ENCODE measurements around the gene ACTL10. TPM values are rescaled to one million over a fixed set of nuclear protein-coding genes. Genes with fewer than 3 reads are reported as not detected.

Gene ACTL10
- total and polyA plus RNA-seq, 2 of the 13 experiments (the other 11 are each of a cell fraction or from before 2014, with no cell fraction given): not detected

GRCh38 chr20:33688938-33689424 is 22.2 kb downstream of the ACTL10 start (continued):
- no peak for TF ChIP-seq RORA (CRISPR knock-in tag; IDR thresholded peaks at IDR 0.05)
- TF ChIP-seq ZBTB7A (CRISPR knock-in tag; IDR thresholded peaks at IDR 0.05): no peak; the same call in 1 of the 2 replicates
- TF ChIP-seq ZNF746 (CRISPR knock-in tag; IDR thresholded peaks at IDR 0.05): no peak
- peak; percentile 95 for TF ChIP-seq ISL2 (CRISPR knock-in tag; IDR thresholded peaks at IDR 0.05)
- no peak for TF ChIP-seq FOXP1 (IDR thresholded peaks at IDR 0.05)
- TF ChIP-seq FOXP1 (CRISPR knock-in tag; IDR thresholded peaks at IDR 0.05): peak; percentile 41; the same call in 1 of the 2 replicates
- TF ChIP-seq FOXP4 (CRISPR knock-in tag; IDR thresholded peaks at IDR 0.05): peak; percentile 70; the same call in 1 of the 2 replicates
- TF ChIP-seq TCF12 (IDR thresholded peaks at IDR 0.05): no peak
- TF ChIP-seq TCF12 (CRISPR knock-in tag; IDR thresholded peaks at IDR 0.05): no peak
- no peak for TF ChIP-seq ZNF232 (CRISPR knock-in tag; IDR thresholded peaks at IDR 0.05; ENCODE audit: borderline replicate concordance)
- TF ChIP-seq RARA (CRISPR knock-in tag; IDR thresholded peaks at IDR 0.05): peak; percentile 43; the same call in 1 of the 2 replicates
- no peak for TF ChIP-seq PTBP1 (IDR thresholded peaks at IDR 0.05; ENCODE audit: low read depth, low read length, poor library complexity, severe bottlenecking)
- TF ChIP-seq NRL (CRISPR knock-in tag; IDR thresholded peaks at IDR 0.05; ENCODE audit: borderline replicate concordance): no peak
- TF ChIP-seq FOXK1 (CRISPR knock-in tag; IDR thresholded peaks at IDR 0.05; ENCODE audit: borderline replicate concordance, low read depth): no peak
- no peak for TF ChIP-seq ZNF547 (CRISPR knock-in tag; IDR thresholded peaks at IDR 0.05)
- TF ChIP-seq ZBTB49 (CRISPR knock-in tag; IDR thresholded peaks at IDR 0.05; ENCODE audit: borderline replicate concordance): no peak
- no peak for TF ChIP-seq ZNF460 (CRISPR knock-in tag; IDR thresholded peaks at IDR 0.05; ENCODE audit: borderline replicate concordance)
- peak; percentile 9; the same call in 1 of the 2 replicates for TF ChIP-seq PRDM10 (CRISPR knock-in tag; IDR thresholded peaks at IDR 0.05; ENCODE audit: low read depth)
- TF ChIP-seq POLR2AphosphoS2 (IDR thresholded peaks at IDR 0.05; ENCODE audit: low read depth, low read length): no peak
- TF ChIP-seq RNF2 (conservative IDR thresholded peaks at IDR 0.05; ENCODE audit: low read depth): no peak
- TF ChIP-seq ZSCAN12 (CRISPR knock-in tag; IDR thresholded peaks at IDR 0.05): no peak
- no peak for TF ChIP-seq ZNF546 (CRISPR knock-in tag; conservative IDR thresholded peaks at IDR 0.05)
- TF ChIP-seq MTF2 (CRISPR knock-in tag; IDR thresholded peaks at IDR 0.05; ENCODE audit: borderline replicate concordance): no peak
- TF ChIP-seq MXI1 (IDR thresholded peaks at IDR 0.05; ENCODE audit: borderline replicate concordance, low read depth, low read length): no peak
- no peak for TF ChIP-seq SKI (IDR thresholded peaks at IDR 0.05; ENCODE audit: partially characterized antibody)
- TF ChIP-seq CHD2 (IDR thresholded peaks at IDR 0.05; ENCODE audit: low read depth, low read length): no peak
